ENCODE measurements around the gene SLC39A11.
"Not testable (repeated sequence)": the region's sequence is repeated elsewhere in the genome, so short reads cannot be mapped to it uniquely, and the experiment has no call there.

SLC39A11 gene

DNA sequence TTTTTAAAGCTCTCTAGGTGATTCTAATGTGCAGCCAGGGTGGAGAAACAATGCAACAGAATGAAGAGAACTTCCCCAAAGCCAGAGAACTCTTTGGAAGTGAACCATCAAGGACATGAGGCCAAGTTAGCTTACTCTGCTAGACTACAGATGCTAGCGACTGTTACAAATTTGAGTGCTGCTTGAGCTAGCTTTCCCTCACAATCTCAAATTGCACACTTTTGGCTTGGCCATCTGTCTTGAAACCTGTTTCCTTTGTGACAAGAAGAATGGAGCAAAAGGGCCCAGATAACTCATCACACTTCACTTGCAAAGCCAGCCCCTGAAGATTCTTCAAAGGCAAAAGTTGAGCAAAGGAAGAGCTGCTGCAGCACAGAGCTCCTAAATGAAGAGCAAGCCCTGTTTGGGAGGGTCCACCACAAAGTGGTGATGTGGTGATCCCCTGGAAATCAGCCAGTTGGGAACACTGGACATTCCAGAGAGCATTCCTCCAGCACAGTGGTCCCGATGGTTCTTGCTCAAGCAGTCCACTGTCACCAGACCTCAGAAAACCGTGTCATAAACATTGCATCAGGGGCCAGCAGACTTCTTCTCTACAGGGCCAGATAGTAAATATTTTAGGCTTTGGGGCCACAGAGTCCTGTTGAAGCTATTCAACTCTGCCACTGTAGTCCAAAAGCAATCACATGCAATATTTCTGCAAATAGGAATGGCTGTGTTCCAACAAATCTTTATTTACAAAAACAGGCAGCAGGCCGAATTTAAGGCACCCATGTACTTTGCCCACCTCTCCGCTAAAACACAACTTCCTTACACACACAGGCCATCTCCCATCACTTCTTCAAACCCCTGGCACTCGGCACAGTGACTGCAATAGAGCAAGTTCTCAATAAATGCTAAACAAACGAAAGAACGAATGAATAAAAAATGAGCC is 21.2 kb downstream of the SLC39A11 start:
- no peak for DNase-seq

DNA sequence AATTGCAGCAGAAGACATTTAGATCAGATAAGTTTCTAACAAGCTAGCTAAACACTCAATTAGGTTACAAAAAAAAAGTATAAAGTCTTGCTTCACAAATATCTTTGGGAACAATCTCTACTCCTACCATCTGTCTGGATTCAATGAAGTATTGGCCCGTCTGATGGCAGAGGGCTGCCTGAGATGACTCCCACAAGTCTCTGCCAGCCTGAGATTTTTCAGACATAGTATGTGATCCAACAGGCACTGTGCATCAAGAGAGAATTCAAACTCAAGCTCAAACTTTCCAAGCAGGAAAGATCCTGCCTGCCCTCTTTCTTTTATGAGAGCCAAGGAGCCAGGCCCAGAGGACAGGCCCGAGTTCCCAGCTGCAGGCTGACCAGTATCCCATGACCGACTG is 22.6 kb downstream of the SLC39A11 start:
- DNase-seq, result no peak

DNA sequence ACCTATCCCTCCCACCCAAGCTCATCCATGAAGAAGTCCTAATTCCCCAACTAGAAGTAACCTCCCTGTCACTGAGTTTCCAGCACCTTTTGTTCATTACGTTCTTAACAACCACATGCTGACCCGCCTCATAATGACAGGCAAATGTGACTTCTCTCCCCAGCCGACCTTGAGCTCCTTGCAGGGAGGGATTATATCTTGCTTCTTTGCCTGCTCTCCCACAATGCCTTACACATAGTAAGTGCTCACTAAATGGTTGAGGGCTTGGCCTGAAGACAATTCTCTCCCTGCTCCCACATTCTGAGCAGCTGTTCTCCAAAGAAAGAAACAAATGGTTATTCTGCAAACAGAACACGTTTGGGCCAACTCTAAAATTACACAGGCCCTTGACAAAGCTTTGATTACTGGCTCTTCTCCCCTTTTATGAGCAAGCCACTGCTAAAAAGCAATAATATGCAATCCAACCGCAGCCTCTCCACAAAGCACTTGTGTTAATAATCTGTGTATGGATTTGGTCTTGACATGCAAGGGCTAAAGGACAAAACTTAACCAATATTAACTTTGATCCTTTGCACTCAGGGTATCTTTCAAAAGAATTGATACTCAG is 23.2 kb downstream of the SLC39A11 start:
- no peak for DNase-seq

DNA sequence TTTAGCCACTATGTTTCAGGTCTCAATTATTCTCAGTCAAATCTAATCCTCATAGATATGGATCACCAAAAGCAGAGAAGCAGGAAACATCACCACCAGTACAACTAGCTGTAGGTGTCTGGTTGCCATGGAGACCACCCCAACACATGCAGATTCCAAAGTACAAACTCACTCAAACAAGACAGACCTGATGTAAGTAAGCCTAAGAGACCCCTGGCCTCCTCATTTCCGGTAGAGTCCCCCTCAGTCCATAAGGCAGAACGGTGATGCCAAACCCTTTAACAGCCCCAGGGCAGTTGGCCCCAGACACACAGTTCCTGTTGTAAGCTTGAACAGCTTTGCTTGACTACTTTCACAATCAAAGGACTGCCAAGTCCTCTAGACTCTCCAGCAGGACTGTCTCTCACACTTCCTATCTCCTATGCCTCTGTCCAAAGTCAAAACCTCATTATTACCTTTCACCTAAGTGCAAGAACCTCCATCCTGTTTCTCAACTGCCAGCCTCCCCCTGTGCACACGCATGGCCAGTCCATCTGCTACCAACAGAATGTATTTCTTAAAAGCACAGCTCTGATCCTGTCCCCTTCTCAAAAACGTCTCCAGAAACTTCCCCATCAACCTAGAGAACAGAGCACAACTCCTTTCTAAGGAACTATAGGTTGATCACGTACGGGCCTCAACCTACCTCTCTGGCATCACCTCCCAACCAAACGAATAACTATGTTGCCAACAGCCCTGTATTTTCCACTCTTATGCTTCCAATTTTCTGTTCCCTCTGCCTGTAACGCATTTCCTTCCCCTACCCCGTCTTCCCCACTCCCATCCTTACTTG is 23.9 kb downstream of the SLC39A11 start:
- no peak for DNase-seq

DNA sequence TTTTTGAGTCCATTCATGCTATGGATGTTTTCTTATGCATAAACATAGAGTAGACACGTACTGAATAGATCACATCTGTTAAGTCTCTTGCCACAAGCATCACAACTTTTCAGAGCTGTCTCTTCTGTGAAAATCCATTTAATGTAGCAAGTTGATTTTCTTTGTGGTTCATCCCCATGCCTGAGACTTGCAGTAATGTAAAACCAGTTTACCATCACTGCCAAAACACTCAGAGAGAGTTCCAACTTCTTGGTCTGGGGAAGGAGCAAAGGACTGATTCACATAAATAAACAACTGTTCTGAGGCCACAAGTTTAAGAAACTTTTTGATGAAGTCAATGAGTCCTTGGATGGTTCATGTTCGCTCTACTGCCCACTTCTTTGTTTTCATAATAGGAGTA is 24.8 kb downstream of the SLC39A11 start:
- DNase-seq, result not testable (repeated sequence)

DNA sequence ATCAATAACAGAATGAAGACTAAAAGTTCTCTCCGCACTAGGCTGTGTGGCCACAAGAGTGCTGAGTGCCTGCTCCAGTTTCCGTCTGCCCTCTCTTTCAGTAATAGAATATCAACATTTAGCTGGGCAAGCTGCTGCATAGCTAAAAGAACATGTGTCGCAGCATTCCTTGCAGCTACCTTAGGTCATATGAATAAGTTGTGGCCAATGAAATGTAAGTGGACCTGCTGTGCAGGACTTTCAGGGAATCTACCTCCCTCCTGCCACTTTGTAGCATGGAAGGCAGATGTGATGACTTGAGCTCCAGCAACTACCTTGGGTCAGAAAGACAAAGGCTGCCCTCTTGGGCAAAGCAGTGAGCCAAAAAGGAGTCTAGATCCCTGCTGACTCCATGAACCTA is 25.4 kb downstream of the SLC39A11 start:
- DNase-seq, result no peak

DNA sequence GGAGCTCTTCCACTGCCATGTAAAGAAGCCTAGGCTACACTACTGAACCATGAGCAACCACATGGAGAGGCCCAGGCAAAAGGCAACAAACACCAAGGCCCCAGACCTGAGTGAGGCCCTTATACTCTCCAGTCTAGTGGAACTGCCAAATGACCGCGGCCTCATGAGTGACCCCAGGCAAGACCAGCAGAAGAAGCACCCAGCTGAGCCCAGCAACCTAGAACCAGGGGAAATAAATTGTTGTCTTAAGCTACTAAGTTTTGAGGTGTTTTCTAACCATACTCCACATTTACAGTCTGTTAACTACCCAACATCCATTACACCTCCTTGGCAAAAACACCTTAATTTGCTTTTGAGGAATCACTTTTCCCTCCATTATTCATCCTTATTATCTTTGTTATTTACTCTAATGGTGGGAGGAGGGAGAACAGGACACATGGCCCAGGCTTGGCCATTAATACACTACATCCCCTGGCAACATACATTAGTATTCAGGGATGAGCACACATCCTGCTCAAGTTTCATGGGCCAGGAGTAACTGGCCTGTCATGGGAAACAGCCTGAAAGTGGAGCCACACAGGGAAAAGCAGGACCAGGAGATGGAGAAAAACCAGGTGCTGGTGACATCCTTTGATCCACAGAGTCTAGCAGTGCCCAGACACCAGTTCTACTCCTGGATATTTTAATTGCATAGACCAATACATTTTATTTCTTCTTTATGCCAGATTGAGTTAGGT is 26.2 kb downstream of the SLC39A11 start:
- no peak for DNase-seq

DNA sequence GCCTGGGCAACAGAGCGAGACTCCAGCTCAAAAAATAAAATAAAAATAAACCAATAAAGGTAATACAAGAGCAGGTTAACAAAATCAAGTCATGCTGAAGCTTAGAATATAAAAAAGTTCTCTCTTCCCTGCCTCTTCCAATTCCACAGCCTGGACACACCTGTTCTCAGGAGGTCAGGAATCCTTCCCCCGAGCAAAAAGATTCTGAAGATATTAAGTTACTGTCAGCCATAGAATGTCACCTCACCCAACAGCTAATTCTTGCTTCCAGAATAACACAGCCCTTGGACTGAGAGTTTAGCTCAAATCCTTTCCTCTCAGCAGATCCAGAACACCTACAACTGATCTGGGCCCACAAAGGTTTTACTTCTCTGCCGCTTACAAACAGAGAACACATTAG is 27.1 kb downstream of the SLC39A11 start:
- DNase-seq, result no peak

DNA sequence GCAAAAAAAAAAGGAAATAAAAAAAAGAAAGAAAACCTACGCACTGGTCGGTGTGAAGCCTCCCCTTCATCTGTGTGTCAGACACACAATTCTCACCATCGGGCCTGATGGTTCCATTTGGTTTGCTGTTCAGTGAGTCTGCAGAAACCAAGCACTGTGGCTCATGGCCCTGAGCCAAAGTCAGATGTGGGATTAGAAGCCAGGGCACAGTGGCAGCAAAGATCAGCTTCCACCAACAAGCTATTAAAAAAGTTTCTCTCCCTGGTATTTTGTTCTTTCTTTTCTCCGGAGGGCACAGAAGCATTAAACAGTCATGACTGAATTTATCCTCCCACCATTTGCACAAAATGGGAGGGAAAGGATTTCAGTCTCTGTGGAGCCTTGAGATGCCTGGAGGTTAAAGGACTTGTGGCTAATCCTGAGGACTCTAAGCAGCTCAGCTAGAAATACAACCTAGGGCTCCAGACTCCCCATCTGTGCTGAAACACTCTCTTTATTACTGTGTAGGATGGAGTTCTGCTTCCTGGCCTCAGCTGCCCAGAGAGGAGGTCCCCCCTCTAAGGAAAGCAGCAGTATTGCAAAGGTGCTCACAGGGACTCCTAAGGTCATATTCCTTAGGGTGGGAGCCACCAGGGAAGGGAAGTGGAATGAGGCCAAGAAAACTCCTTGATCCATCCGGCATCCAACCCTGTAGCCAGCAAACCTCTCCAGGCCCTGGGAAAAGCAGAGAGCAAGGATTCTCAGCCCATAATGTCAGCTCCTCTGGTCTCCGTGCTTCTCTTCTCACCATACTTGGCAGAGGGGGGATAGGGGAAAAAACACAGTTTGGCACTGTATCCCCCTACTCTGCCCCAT is 28.2 kb downstream of the SLC39A11 start:
- no peak for DNase-seq

DNA sequence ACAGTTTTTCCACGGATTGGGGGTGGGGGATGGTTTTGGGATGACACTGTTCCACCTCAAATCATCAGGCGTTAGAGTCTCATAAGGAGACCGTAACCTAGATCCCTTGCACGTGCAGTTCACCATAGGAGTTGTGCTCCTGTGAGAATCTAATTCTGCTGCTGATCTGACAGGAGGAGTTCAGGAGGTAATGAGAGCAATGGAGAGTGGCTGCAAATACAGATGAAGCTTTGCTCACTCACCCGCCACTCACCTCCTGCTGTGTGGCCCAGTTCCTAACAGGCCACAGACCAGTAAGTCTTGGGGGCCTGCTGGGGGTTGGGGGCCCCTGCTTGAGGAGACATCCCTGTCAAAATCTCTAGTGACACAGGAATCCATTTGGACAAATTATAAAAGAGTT is 29.8 kb downstream of the SLC39A11 start:
- DNase-seq, result no peak

DNA sequence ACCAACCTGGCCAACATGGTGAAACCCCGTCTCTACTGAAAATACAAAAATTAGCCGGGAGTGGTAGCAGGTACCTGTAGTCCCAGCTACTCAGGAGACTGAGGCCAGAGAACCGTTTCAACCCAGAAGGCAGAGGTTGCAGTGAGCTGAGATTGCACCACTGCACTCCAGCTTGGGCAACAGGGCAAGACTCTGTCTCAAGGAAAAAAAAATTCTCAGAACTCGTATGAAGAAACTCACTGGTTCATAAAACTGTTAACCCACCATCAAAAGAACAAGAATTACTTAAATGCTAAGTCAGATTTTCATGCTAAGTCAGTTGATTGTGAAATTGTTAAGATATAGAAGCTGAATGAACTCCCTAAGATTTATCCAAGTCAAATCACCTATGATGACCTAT is 31.3 kb downstream of the SLC39A11 start:
- no peak for DNase-seq

DNA sequence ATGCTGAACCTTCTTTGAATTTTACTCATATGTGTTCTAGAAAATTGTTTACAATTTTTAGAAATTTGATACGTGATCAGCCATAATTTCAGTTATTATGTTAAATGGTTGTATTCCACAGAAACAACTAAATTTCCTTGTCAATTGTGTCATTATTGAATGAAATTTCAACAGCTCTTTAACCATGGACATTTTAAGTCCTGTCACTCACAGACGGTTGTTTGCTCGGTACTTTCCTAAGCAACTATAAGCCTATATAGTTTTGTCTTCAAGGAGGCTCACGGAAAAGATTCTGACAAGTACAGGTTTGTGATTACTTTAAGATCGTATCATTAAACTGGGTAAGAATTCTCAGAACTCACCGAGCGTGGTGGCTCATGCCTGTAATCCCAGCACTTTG is 31.8 kb downstream of the SLC39A11 start:
- no peak for DNase-seq

DNA sequence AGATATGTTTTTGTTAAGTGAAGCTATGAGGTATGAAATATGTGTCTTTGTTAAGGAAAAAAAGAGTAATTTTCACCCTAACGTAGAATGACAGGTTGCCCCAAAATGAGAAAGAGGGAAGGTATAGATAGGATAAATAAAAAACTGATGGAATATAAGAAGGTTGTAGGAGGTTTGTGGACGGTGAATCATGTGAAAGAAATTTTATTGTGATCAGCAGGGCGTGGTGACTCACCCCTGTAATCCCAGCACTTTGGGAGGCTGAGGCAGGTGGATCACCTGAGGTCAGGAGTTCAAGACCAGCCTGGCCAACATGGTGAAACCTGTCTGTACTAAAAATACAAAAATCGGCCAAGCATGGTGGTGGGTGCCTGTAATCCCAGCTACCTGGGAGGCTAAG is 32.8 kb downstream of the SLC39A11 start:
- DNase-seq, result not testable (repeated sequence)

DNA sequence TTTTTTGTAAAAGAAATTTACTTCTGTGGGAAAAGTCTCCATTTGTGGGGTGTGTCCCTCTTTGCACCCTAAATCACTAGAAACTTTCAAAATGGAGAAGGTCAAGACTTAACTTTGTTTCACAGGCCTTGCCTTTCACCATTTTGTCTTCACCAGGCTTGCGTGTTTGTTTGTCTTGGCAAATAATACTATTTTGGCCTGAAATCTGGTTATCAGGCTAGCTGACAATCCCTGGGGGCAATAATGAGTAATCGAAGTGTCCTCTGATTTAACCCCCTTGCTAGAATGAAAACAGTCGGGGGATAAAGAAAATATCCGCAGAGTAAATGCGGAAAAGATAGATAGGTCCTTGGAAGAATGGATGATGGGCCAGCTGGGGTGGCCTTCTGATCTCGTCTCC is 34.5 kb downstream of the SLC39A11 start:
- DNase-seq, result no peak

DNA sequence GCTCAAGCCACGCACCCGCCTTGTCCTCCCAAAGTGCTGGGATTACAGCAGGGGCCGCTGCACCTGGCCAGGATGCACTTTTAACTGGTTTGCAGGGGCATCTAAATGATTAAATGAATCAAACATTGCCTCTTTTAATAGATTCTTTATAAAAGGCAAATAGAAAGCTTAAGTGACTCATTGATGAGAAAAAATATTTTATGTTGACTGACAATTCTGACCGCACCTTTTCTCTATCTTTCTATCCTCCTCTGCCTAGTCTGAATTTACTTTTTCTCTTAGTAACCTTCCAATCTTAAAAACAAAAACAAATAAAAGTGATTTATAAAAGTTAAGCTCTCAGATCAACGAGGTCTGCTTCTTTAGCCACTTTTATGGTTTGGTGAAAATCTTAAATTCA is 35.3 kb downstream of the SLC39A11 start:
- no peak for DNase-seq

DNA sequence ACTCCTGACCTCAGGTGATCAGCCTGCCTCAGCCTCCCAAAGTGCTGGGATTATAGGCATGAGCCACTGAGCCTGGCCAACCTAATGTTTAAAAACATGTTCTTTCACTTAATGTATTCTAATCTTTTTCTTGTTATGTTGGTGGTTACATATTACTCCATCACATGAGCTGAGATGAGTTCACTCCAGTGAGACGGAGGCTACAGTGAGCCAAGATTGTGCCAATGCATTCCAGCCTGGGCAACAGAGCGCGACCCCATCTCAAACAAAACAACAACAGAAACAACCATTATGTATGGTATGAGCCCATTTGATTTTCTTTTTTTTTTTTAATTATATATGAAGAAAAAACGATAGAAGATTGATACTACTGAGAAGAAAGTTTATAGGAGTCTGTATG is 39.6 kb downstream of the SLC39A11 start:
- DNase-seq, result no peak

DNA sequence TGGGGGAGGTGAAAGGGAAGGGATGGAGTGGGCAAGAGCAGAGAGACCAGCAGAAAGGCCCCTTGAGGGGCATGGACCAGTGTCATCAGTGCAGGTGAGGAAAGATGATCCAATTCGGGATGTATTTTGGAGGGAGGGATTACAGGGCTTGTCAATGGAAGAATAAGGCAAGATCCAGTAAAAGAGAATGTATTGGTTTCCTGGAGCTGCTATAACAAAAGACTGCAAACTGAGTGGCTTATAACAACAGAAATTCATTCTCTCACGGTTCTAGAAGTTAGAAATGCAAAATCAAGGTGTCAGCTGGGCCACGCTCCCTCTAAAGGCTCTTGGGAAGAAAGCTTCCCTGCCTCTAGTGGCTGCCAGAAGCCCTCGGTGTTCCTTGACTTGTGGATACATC is 41.7 kb downstream of the SLC39A11 start:
- no peak for DNase-seq

DNA sequence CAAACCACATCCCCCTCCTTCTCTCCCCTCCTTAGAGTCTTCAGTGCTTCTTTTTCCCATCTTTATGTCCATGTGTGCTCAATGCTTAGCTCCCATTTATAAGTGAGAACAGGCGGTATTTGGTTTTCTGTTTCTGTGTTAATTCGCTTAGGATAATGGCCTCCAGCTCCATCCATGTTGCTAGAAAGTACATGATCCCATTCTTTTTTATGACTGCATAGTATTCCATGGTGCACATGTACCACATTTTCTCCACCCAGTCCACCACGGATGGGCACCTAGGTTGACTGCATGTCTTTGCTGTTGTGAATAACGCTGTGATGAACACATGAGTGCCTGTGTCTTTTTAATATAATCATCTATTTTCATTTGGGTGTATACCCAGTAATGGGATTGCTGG is 44.3 kb downstream of the SLC39A11 start:
- DNase-seq, result no peak

DNA sequence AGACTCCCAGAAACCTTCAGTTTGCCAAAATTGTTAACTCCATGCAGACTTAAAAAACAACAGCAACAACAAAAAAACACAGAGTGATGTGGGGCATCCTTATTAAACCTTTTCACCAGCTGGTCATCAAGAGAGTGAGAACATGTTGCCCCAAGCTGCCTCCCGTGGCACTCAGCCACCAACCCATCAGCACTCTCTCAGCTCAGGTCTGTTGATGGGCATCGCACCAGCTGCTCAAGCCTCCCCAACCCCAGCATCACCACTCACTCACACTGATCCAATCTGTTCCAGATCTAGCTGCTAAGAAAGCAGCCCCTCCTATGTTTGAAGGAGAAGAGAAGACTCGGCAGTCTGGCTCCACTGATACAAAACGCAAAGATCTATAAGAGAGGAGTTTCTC is 46.8 kb downstream of the SLC39A11 start:
- DNase-seq, result no peak

DNA sequence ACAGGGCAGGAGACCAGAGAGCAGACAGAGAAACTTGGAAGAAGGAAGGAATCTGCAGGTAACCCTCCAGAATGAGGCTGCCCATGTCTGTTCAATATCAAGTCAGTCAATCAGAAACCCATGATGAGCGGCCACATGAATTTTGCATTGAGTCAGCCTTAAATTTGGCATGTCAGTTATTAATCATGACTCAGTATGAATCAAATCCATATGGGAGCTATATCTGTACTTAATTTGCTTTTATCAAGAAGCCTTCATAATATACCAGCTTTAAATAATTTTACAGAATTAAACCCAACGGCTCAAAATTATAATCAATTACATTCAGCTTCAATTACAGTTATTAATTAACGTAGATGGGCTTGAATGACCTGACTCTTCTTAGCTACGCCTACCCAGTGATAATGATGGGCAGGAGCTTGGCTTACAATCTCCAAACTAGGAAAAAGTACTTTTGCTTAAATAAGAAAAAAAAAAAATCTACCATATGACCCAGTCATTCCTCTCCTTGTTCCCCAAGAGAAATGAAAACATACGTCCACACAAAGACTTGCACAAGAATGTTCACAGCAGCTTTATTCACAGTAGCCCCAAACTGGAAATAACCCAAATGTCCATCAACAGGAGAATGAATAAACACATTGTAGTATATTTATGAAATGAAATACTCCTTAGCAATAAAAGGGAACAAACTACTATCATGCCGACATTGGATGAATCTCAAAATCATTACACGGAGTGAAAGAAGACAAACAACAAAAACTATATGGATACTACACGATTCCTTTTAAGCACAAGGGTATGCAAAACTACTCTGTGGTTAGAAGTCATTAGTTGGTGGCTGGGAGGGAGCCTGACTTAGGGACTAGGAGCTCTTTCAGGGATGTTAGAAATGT is 48.6 kb downstream of the SLC39A11 start:
- no peak for DNase-seq

Measured in NCI-H187 treated with DMSO at 0.1 percent for 48 hours (cell line).